HCT116 (cell line): Measurements from ENCODE around the gene RFWD3.

ENCODE experiments used
- EZH2 ChIP-seq: fragments of 200-600 bp; sonication (generic); IDR thresholded peaks from 2 replicates; pipeline ENCODE4 v1.6.1; 2017; ENCODE audit warnings: antibody characterized with exemption, mixed run types
- POLR2AphosphoS5 ChIP-seq: IDR thresholded peaks from 2 replicates; pipeline ENCODE4 v1.6.1; 2011; ENCODE audit warnings: mild to moderate bottlenecking, low read depth, low read length, moderate library complexity
- TF ChIP-seq, protein P1 (sequence below), 3 experiments: fragments of 200-600 bp in 1 of 3; sonication (generic) in 1 of 3; IDR thresholded peaks in 2 of 3; conservative IDR thresholded peaks in 1 of 3; 2 replicates each; pipeline ENCODE4 v1.5.1; 2012 to 2017; ENCODE audit warnings: low read depth in 2 of 3, low read length in 2 of 3, antibody characterized with exemption in 1 of 3, borderline replicate concordance in 1 of 3, control low read depth in 1 of 3, mild to moderate bottlenecking in 1 of 3, mixed read lengths in 1 of 3, mixed run types in 1 of 3, moderate library complexity in 1 of 3; ENCODE audit not compliant: insufficient read depth in 1 of 3
- TF ChIP-seq, protein P2 (sequence below): IDR thresholded peaks from 2 replicates; pipeline ENCODE4 v1.6.1; 2012; ENCODE audit warnings: low read depth
- TF ChIP-seq, protein P3 (sequence below): IDR thresholded peaks from 2 replicates; pipeline ENCODE4 v1.6.1; 2012

DNA sequence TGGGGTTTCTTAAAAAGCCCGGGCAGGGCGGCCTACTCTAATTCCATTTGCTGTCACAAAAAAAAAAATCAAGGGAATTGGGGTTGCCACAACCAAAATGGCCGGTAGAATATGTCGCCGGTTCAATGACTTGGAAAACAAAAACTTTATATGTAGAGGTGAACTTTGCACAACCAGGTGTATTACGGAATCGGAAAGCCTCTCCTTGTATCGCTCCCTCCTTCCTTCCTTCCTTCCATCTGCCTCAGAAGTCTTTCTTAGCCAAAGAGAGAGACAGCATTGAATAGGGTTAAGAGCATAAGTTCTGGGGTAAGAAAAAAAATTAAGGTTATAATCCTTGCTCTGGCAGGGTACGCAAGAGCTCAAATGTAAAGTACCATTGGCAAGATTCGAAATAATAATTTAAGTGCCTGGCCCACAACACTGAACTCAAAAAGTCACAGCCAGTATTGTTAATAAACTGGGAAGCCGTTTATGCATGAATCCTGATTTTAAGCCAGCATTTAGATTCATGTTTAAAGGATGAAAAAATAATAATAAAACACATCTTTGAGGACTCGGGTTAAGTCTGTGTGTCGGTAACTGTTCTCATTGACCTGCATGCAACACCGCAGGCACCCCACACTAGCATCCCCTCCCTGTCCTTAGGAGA is 59.2 kb downstream of the RFWD3 start:
- TF ChIP-seq, protein P1, sequence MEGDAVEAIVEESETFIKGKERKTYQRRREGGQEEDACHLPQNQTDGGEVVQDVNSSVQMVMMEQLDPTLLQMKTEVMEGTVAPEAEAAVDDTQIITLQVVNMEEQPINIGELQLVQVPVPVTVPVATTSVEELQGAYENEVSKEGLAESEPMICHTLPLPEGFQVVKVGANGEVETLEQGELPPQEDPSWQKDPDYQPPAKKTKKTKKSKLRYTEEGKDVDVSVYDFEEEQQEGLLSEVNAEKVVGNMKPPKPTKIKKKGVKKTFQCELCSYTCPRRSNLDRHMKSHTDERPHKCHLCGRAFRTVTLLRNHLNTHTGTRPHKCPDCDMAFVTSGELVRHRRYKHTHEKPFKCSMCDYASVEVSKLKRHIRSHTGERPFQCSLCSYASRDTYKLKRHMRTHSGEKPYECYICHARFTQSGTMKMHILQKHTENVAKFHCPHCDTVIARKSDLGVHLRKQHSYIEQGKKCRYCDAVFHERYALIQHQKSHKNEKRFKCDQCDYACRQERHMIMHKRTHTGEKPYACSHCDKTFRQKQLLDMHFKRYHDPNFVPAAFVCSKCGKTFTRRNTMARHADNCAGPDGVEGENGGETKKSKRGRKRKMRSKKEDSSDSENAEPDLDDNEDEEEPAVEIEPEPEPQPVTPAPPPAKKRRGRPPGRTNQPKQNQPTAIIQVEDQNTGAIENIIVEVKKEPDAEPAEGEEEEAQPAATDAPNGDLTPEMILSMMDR (IDR thresholded peaks at IDR 0.05 in 2 of 3, conservative IDR thresholded peaks at IDR 0.05 in 1 of 3; ENCODE audit: borderline replicate concordance in 1 of 3, insufficient read depth in 1 of 3, low read depth in 2 of 3, low read length in 2 of 3), result no peak
- TF ChIP-seq, protein P2, sequence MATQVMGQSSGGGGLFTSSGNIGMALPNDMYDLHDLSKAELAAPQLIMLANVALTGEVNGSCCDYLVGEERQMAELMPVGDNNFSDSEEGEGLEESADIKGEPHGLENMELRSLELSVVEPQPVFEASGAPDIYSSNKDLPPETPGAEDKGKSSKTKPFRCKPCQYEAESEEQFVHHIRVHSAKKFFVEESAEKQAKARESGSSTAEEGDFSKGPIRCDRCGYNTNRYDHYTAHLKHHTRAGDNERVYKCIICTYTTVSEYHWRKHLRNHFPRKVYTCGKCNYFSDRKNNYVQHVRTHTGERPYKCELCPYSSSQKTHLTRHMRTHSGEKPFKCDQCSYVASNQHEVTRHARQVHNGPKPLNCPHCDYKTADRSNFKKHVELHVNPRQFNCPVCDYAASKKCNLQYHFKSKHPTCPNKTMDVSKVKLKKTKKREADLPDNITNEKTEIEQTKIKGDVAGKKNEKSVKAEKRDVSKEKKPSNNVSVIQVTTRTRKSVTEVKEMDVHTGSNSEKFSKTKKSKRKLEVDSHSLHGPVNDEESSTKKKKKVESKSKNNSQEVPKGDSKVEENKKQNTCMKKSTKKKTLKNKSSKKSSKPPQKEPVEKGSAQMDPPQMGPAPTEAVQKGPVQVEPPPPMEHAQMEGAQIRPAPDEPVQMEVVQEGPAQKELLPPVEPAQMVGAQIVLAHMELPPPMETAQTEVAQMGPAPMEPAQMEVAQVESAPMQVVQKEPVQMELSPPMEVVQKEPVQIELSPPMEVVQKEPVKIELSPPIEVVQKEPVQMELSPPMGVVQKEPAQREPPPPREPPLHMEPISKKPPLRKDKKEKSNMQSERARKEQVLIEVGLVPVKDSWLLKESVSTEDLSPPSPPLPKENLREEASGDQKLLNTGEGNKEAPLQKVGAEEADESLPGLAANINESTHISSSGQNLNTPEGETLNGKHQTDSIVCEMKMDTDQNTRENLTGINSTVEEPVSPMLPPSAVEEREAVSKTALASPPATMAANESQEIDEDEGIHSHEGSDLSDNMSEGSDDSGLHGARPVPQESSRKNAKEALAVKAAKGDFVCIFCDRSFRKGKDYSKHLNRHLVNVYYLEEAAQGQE, result no peak
- TF ChIP-seq, protein P3, sequence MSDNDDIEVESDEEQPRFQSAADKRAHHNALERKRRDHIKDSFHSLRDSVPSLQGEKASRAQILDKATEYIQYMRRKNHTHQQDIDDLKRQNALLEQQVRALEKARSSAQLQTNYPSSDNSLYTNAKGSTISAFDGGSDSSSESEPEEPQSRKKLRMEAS, result no peak
- TF ChIP-seq POLR2AphosphoS5 (no peak), EZH2 (no peak)
